ENCODE results near the gene MCC. TPM values are rescaled to one million over a fixed set of nuclear protein-coding genes. Genes with fewer than 3 reads are reported as not detected.

MCC gene
- total RNA-seq, 3 donors from 2014 or later (not counting 1 experiment from before 2014, with no cell fraction given), result 0.68 to 1.8 (median 1.4) TPM

DNA sequence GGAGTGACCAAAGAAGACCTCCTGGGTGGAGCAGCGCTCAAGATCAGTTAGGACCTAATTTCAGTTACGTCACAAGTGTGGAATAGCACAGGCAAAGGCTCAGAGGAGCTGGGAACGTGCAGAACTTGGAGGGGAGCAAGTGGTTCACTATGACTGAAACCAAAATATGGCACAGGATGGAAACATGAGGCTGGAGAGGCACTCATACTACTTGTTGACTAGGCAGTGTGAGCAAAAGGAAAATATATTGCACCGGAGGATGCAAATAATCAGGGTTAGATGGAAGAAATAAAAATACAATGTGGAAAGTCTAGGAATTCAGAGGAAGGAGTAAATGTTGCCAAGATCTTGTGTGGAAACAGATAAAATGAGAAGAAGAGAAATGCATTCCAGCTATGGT, 363.3 kb downstream of the MCC start:
- H3K27me3 Mint-ChIP-seq (ENCODE audit: low read depth in 2 of 2), result peaks cover 17 to 47% of the 10 kb centered on the region in 2 donors
- TF ChIP-seq, protein P1, sequence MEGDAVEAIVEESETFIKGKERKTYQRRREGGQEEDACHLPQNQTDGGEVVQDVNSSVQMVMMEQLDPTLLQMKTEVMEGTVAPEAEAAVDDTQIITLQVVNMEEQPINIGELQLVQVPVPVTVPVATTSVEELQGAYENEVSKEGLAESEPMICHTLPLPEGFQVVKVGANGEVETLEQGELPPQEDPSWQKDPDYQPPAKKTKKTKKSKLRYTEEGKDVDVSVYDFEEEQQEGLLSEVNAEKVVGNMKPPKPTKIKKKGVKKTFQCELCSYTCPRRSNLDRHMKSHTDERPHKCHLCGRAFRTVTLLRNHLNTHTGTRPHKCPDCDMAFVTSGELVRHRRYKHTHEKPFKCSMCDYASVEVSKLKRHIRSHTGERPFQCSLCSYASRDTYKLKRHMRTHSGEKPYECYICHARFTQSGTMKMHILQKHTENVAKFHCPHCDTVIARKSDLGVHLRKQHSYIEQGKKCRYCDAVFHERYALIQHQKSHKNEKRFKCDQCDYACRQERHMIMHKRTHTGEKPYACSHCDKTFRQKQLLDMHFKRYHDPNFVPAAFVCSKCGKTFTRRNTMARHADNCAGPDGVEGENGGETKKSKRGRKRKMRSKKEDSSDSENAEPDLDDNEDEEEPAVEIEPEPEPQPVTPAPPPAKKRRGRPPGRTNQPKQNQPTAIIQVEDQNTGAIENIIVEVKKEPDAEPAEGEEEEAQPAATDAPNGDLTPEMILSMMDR (IDR thresholded peaks at IDR 0.05), result no peak
- Histone ChIP-seq H3K4me1 (ENCODE audit: control insufficient read depth, insufficient read depth, low read length) (no peaks in the 10 kb centered on the region), H3K9me3 (ENCODE audit: control insufficient read depth, insufficient read depth, low read length) (no peaks in the 10 kb centered on the region), H3K27me3 (ENCODE audit: control insufficient read depth, insufficient read depth, low read length) (peaks cover 2% of the 10 kb centered on the region), H3K27ac (ENCODE audit: low read length) (no peak overlapping the region), H3K4me3 (ENCODE audit: low read length) (no peak overlapping the region), H3K36me3 (ENCODE audit: control insufficient read depth, insufficient read depth, low read length) (no peaks in the 10 kb centered on the region)
- H3K4me1 Mint-ChIP-seq, result no peaks in the 10 kb centered on the region
- H3K9me3 Mint-ChIP-seq, result peaks cover 0 to 3% of the 10 kb centered on the region in 2 donors
- H3K27ac Mint-ChIP-seq, result no peak overlapping the region
- intact Hi-C loops (cut with micrococcal nuclease), result no loop called here
- ATAC-seq (no peak), DNase-seq (no peak)
- no peaks in the 10 kb centered on the region for H3K36me3 Mint-ChIP-seq
- H3K4me3 Mint-ChIP-seq, result no peak overlapping the region
- 86% methylated on average over 4 of the region's 4 CpGs for WGBS (ENCODE audit: insufficient coverage)

DNA sequence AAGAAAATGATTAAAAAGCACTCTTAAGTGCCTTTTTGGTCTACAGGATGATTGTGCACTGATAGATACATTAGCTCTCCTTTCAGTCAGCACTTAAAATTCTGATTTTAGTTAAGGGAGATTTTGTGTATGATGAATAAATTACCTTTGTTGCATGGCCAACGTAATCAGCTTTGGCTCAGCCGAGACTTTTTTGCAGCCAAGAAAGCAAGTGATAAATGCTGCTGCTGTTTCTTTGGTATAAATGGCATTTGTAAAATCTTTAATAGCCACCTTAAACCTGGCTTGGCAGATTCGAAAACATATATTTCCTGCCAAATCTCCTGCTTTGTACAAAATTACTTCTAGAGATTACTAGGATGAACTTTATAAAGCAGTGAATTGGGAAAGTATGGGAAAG, 364.0 kb downstream of the MCC start:
- H3K4me1 Mint-ChIP-seq, result no peaks in the 10 kb centered on the region
- H3K27ac Mint-ChIP-seq, result no peak overlapping the region
- no peaks in the 10 kb centered on the region for H3K36me3 Mint-ChIP-seq
- WGBS (ENCODE audit: insufficient coverage), result 97% methylated on average over 2 of the region's 3 CpGs
- no peaks in the 10 kb centered on the region for H3K4me1 ChIP-seq (ENCODE audit: control insufficient read depth, insufficient read depth, low read length)
- no peak overlapping the region for H3K4me3 Mint-ChIP-seq
- H3K9me3 Mint-ChIP-seq, result peaks cover 0 to 3% of the 10 kb centered on the region in 2 donors
- no peaks in the 10 kb centered on the region for H3K36me3 ChIP-seq (ENCODE audit: control insufficient read depth, insufficient read depth, low read length)
- intact Hi-C loops (cut with micrococcal nuclease), result no loop called here
- no peak overlapping the region for H3K4me3 ChIP-seq (ENCODE audit: low read length)
- H3K27me3 ChIP-seq (ENCODE audit: control insufficient read depth, insufficient read depth, low read length), result peaks cover 2% of the 10 kb centered on the region
- no peak for ATAC-seq
- no peaks in the 10 kb centered on the region for H3K9me3 ChIP-seq (ENCODE audit: control insufficient read depth, insufficient read depth, low read length)
- H3K27ac ChIP-seq (ENCODE audit: low read length), result no peak overlapping the region
- TF ChIP-seq, protein P1 (IDR thresholded peaks at IDR 0.05), result no peak
- DNase-seq, result no peak
- H3K27me3 Mint-ChIP-seq (ENCODE audit: low read depth in 2 of 2), result peaks cover 17 to 47% of the 10 kb centered on the region in 2 donors

DNA sequence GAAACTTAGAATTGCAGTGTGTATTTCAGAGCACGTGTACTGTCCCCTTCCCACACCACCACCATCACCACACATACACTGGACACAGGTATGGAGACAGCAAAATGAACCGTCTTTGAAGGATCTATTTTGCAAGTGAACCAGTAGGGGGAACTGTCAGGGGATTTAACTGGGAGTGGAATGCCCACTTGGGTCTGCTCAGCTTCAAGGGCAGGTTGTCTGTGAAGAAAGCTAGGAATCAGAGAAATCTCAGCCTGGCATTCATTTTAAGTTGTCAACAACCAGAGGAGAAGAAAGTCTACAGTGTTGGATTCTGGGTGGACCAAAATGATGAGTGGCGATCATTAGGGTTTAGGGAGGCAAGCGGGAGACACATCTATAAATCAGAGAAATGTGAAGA, 364.6 kb downstream of the MCC start:
- WGBS (ENCODE audit: insufficient coverage), result 92% methylated on average over 4 of the region's 4 CpGs
- no peak overlapping the region for H3K4me3 Mint-ChIP-seq
- H3K27me3 Mint-ChIP-seq (ENCODE audit: low read depth in 2 of 2), result peaks cover 20 to 42% of the 10 kb centered on the region in 2 donors
- no peaks in the 10 kb centered on the region for H3K36me3 Mint-ChIP-seq
- DNase-seq, result no peak
- Histone ChIP-seq H3K36me3 (ENCODE audit: control insufficient read depth, insufficient read depth, low read length) (no peaks in the 10 kb centered on the region), H3K27me3 (ENCODE audit: control insufficient read depth, insufficient read depth, low read length) (peaks cover 2% of the 10 kb centered on the region), H3K4me3 (ENCODE audit: low read length) (no peak overlapping the region), H3K4me1 (ENCODE audit: control insufficient read depth, insufficient read depth, low read length) (no peaks in the 10 kb centered on the region), H3K27ac (ENCODE audit: low read length) (no peak overlapping the region), H3K9me3 (ENCODE audit: control insufficient read depth, insufficient read depth, low read length) (no peaks in the 10 kb centered on the region)
- H3K27ac Mint-ChIP-seq, result no peak overlapping the region
- H3K9me3 Mint-ChIP-seq, result peaks cover 0 to 3% of the 10 kb centered on the region in 2 donors
- TF ChIP-seq, protein P1 (IDR thresholded peaks at IDR 0.05), result no peak
- H3K4me1 Mint-ChIP-seq, result no peaks in the 10 kb centered on the region
- no peak for ATAC-seq
- intact Hi-C loops (cut with micrococcal nuclease), result no loop called here

DNA sequence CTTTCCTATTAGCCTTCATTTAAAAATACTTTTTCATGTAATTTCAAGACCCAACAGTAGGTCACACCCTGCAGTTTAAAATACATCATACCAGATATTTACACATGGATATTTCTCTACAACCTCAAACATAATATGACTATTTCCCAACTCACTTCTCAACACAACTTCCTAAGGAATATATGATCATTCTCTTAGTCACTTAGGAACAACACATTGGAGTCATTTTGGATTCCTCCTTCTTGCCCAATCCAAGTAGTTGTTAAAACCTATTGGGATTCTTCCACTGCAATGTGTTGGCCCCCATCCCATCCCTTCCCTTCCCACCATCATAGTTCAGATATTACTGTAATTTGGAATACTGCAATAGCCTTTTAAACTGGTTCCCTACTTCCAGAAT, 366.2 kb downstream of the MCC start:
- TF ChIP-seq, protein P1 (IDR thresholded peaks at IDR 0.05), result no peak
- DNase-seq, result no peak
- Histone ChIP-seq H3K4me1 (ENCODE audit: control insufficient read depth, insufficient read depth, low read length) (no peaks in the 10 kb centered on the region), H3K27ac (ENCODE audit: low read length) (no peak overlapping the region), H3K9me3 (ENCODE audit: control insufficient read depth, insufficient read depth, low read length) (no peaks in the 10 kb centered on the region), H3K4me3 (ENCODE audit: low read length) (no peak overlapping the region), H3K27me3 (ENCODE audit: control insufficient read depth, insufficient read depth, low read length) (peaks cover under 1% of the 10 kb centered on the region), H3K36me3 (ENCODE audit: control insufficient read depth, insufficient read depth, low read length) (no peaks in the 10 kb centered on the region)
- H3K4me1 Mint-ChIP-seq, result no peaks in the 10 kb centered on the region
- H3K4me3 Mint-ChIP-seq, result no peak overlapping the region
- H3K9me3 Mint-ChIP-seq, result peaks cover 0 to 2% of the 10 kb centered on the region in 2 donors
- H3K27me3 Mint-ChIP-seq (ENCODE audit: low read depth in 2 of 2), result peaks cover 17 to 27% of the 10 kb centered on the region in 2 donors
- H3K27ac Mint-ChIP-seq, result no peak overlapping the region
- no peaks in the 10 kb centered on the region for H3K36me3 Mint-ChIP-seq
- ATAC-seq, result no peak
- intact Hi-C loops (cut with micrococcal nuclease), result no loop called here

Data from natural killer cell (primary cell).